DOHH2 (cell line): ENCODE results near the gene ENPP7.

Experiments used
- H3F3A ChIP-seq: fragments of 200-600 bp; sonication (generic), shearing (Covaris generic); 2 replicates; pipeline ENCODE4 v1.6.0; 2016; ENCODE audit warnings: antibody characterized with exemption, mild to moderate bottlenecking; ENCODE audit not compliant: control insufficient read depth, insufficient read depth
- H3K27ac ChIP-seq: fragments of 200-600 bp; sonication (generic); 2 replicates; pipeline ENCODE4 v1.5.1; 2014; ENCODE audit warnings: low read depth, mild to moderate bottlenecking, low read length, moderate library complexity
- H3K27me3 ChIP-seq: fragments of 200-600 bp; sonication (generic); 2 replicates; pipeline ENCODE4 v1.6.1; 2014; ENCODE audit warnings: mild to moderate bottlenecking, low read length, mixed read lengths; ENCODE audit not compliant: control insufficient read depth
- H3K36me3 ChIP-seq: fragments of 200-600 bp; sonication (generic); 2 replicates; pipeline ENCODE4 v1.6.1; 2014; ENCODE audit warnings: mild to moderate bottlenecking, low read length, moderate library complexity, mixed read lengths; ENCODE audit not compliant: control insufficient read depth
- H3K4me1 ChIP-seq: fragments of 200-600 bp; sonication (generic); 2 replicates; pipeline ENCODE4 v1.6.1; 2014; ENCODE audit warnings: mild to moderate bottlenecking, low read length, mixed read lengths; ENCODE audit not compliant: control insufficient read depth
- H3K4me2 ChIP-seq: fragments of 200-600 bp; sonication (generic); 2 replicates; pipeline ENCODE4 v1.6.0; 2014; ENCODE audit warnings: mild to moderate bottlenecking, low read length, moderate library complexity
- H3K4me3 ChIP-seq: fragments of 200-600 bp; sonication (generic); 2 replicates; pipeline ENCODE4 v1.5.1; 2014; ENCODE audit warnings: mild to moderate bottlenecking, low read length, mixed read lengths
- H3K79me2 ChIP-seq: fragments of 200-600 bp; sonication (generic); 2 replicates; pipeline ENCODE4 v1.6.1; 2014; ENCODE audit warnings: mild to moderate bottlenecking, low read length, mixed read lengths; ENCODE audit not compliant: control insufficient read depth
- H3K9me2 ChIP-seq: fragments of 200-600 bp; sonication (generic); replicated peaks from 2 replicates; pipeline ENCODE4 v1.6.1; 2014; ENCODE audit warnings: mild to moderate bottlenecking, low read length, mixed read lengths; ENCODE audit not compliant: control insufficient read depth
- H3K9me3 ChIP-seq: fragments of 200-600 bp; sonication (generic); 2 replicates; pipeline ENCODE4 v1.6.1; 2014; ENCODE audit warnings: antibody characterized with exemption, low read length, mixed read lengths; ENCODE audit not compliant: control insufficient read depth, insufficient read depth
- H4K20me1 ChIP-seq: fragments of 200-600 bp; sonication (generic); 2 replicates; pipeline ENCODE4 v1.6.0; 2014; ENCODE audit warnings: low read depth, mild to moderate bottlenecking, antibody characterized with exemption, low read length, moderate library complexity; ENCODE audit not compliant: control insufficient read depth, insufficient read depth
- EZH2phosphoT487 ChIP-seq: fragments of 200-600 bp; sonication (generic); IDR thresholded peaks from 2 replicates; pipeline ENCODE4 v1.6.1; 2017; ENCODE audit warnings: borderline replicate concordance, mild to moderate bottlenecking, antibody characterized with exemption, low read length, moderate library complexity, mixed read lengths
- TF ChIP-seq, protein P1 (sequence below): fragments of 200-600 bp; sonication (generic); IDR thresholded peaks from one replicate; pipeline ENCODE4 v1.5.1; 2014; ENCODE audit warnings: antibody characterized with exemption, mild to moderate bottlenecking, low read depth, low read length; ENCODE audit not compliant: poor library complexity, severe bottlenecking

Gene ENPP7

DNA sequence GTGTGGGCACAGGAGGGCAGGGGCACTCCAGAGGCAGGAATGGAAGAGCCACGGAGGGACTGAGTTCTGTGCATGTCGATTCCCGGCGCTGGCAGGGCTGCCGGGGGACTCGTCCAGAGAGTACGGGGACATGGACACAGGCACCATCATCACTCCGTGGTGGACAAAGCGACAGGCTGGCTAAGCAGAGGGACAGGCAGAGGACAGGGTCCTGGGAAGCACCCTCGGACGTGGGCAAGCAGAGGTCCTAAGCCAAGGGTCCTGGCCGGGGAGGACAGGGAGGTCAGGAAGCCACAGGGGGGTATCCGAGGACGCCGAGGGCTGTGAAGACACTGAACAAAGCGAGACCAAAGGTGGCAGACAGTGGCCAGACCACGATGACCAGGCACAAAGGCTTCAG lies 44.3 kb upstream of the ENPP7 start:
- no peaks in the 10 kb centered on the region for H3K4me1 ChIP-seq
- H3K4me2 ChIP-seq = no peak overlapping the region
- H3K27ac ChIP-seq = no peak overlapping the region
- no peak for TF ChIP-seq EZH2phosphoT487
- H3K9me2 ChIP-seq = no peaks in the 10 kb centered on the region
- H3K9me3 ChIP-seq = no peaks in the 10 kb centered on the region
- H3K27me3 ChIP-seq = no peaks in the 10 kb centered on the region
- H4K20me1 ChIP-seq = no peaks in the 10 kb centered on the region
- H3K79me2 ChIP-seq = no peaks in the 10 kb centered on the region
- H3F3A ChIP-seq = no peaks in the 10 kb centered on the region
- no peak overlapping the region for H3K4me3 ChIP-seq
- H3K36me3 ChIP-seq = no peaks in the 10 kb centered on the region

GRCh38 chr17:79690466-79690865 lies 40.3 kb upstream of the ENPP7 start:
- H3K27me3 ChIP-seq = no peaks in the 10 kb centered on the region
- H3K4me1 ChIP-seq = no peaks in the 10 kb centered on the region
- H3K36me3 ChIP-seq = no peaks in the 10 kb centered on the region
- no peaks in the 10 kb centered on the region for H3K79me2 ChIP-seq
- no peaks in the 10 kb centered on the region for H3F3A ChIP-seq
- no peaks in the 10 kb centered on the region for H3K9me2 ChIP-seq
- H3K27ac ChIP-seq = no peak overlapping the region
- TF ChIP-seq EZH2phosphoT487 = no peak
- TF ChIP-seq, protein P1, sequence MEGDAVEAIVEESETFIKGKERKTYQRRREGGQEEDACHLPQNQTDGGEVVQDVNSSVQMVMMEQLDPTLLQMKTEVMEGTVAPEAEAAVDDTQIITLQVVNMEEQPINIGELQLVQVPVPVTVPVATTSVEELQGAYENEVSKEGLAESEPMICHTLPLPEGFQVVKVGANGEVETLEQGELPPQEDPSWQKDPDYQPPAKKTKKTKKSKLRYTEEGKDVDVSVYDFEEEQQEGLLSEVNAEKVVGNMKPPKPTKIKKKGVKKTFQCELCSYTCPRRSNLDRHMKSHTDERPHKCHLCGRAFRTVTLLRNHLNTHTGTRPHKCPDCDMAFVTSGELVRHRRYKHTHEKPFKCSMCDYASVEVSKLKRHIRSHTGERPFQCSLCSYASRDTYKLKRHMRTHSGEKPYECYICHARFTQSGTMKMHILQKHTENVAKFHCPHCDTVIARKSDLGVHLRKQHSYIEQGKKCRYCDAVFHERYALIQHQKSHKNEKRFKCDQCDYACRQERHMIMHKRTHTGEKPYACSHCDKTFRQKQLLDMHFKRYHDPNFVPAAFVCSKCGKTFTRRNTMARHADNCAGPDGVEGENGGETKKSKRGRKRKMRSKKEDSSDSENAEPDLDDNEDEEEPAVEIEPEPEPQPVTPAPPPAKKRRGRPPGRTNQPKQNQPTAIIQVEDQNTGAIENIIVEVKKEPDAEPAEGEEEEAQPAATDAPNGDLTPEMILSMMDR = no peak
- H3K9me3 ChIP-seq = no peaks in the 10 kb centered on the region
- H3K4me2 ChIP-seq = no peak overlapping the region
- H3K4me3 ChIP-seq = no peak overlapping the region
- H4K20me1 ChIP-seq = no peaks in the 10 kb centered on the region

DNA sequence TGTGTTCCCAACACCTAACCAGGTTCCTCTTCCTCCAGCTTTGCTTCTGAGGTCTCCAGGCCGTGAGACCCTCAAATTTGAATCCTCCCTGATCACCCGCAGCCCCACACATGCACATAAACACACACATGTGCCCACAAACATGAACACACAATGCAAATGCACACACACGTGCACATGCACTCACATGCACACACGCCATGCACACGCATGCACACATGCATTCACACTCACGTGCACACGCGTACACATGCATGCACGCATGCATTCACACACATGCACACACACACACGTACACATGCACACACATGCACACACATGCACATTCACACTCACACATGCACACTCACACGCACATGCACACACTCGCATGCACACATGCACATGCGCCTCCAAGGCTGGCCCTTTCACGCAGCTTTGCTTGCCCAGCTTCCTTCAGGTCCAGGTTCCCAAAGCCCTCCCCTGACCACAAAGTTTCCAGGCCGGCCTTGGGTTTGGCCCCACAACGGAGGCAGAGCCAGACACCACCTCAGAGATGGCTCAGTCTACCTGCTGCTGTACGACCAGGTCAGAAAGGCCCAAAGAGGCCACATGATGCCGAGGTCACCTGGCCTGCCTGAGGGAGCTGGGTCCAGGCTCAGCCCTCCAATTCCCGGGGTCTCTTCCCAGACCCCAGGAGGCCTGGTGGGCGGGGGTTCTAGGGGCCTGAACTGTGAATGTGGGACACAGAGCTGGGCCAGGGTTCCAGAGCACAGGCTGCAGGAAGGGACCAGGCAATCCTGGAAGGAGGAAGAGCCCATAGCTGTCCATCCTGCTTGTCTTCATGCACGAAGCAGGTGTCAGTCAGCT lies 39.5 kb upstream of the ENPP7 start:
- TF ChIP-seq, protein P1 = no peak
- no peak for TF ChIP-seq EZH2phosphoT487
- Histone ChIP-seq H3K27me3 (no peaks in the 10 kb centered on the region), H3F3A (no peaks in the 10 kb centered on the region), H4K20me1 (no peaks in the 10 kb centered on the region), H3K79me2 (no peaks in the 10 kb centered on the region), H3K4me1 (no peaks in the 10 kb centered on the region), H3K4me3 (no peak overlapping the region), H3K9me2 (no peaks in the 10 kb centered on the region), H3K27ac (no peak overlapping the region), H3K9me3 (no peaks in the 10 kb centered on the region), H3K4me2 (no peak overlapping the region), H3K36me3 (no peaks in the 10 kb centered on the region)

DNA sequence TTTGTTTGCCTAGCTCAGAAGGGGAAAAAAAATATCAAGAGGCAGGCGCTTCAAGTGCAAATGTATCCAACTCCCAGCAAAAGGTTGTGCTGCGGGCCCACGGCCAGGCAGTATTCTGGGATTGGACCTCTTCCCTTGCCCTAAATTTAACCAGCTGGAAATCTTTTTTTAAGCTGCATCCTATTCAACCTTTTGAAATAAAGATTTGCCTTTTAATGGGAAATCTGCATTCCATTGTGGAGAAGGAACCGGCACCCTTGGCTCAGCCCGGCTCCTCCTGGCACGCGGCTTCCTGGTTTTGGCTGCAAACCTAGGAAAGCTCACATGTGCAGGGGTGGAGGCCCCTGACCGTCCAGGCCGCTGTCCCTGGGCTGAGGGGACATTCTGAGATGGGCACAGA lies 38.8 kb upstream of the ENPP7 start:
- H3K27me3 ChIP-seq = no peaks in the 10 kb centered on the region; the same call in 1 of the 2 replicates
- no peak for TF ChIP-seq EZH2phosphoT487
- TF ChIP-seq, protein P1 = no peak
- no peaks in the 10 kb centered on the region for H3K9me2 ChIP-seq
- no peak overlapping the region for H3K4me3 ChIP-seq
- H4K20me1 ChIP-seq = no peaks in the 10 kb centered on the region
- H3K79me2 ChIP-seq = no peaks in the 10 kb centered on the region
- H3K27ac ChIP-seq = no peak overlapping the region
- H3K4me2 ChIP-seq = no peak overlapping the region
- H3K4me1 ChIP-seq = no peaks in the 10 kb centered on the region
- no peaks in the 10 kb centered on the region for H3K9me3 ChIP-seq
- H3K36me3 ChIP-seq = no peaks in the 10 kb centered on the region
- no peaks in the 10 kb centered on the region for H3F3A ChIP-seq
